Effector CD8-positive, alpha-beta T cell (primary cell): Measurements from ENCODE around the gene USP2.

Experiments
- DNase-seq: peaks from one replicate; lab custom pipeline; 2025; lab: John Stamatoyannopoulos, UW

USP2 gene

DNA sequence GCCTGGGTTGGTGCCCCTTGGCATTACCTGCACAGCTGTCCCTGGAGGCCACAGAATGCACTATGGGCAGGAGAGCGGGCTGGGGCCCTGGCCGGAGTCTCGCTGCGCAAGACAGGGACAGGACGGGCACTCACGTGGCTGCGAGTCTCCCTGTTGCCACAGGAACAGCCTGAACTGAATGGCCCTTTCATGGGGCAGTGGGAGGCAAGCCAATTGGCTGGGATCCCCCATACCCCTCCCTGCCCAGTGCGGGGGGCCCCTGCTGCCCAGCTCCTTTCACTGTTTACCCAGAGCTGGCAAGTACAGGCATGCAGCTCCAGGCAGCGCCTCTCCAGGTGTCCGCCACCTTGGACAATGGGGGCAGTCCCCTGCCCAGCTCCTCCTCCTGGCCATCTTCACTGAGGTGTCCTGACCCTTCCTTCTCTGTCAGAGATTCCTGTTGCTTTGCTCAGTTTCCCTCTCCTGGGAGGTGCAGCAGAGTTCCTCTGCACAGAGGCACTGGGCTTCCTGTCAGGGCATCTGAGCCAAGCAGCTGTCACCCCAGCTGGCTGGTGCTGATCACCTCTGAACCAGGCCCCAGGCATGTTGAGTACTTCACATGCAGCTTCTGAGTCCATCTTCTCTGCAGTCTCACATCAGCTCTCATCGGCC, 5.2 kb downstream of the USP2 start:
- DNase-seq = no peak

DNA sequence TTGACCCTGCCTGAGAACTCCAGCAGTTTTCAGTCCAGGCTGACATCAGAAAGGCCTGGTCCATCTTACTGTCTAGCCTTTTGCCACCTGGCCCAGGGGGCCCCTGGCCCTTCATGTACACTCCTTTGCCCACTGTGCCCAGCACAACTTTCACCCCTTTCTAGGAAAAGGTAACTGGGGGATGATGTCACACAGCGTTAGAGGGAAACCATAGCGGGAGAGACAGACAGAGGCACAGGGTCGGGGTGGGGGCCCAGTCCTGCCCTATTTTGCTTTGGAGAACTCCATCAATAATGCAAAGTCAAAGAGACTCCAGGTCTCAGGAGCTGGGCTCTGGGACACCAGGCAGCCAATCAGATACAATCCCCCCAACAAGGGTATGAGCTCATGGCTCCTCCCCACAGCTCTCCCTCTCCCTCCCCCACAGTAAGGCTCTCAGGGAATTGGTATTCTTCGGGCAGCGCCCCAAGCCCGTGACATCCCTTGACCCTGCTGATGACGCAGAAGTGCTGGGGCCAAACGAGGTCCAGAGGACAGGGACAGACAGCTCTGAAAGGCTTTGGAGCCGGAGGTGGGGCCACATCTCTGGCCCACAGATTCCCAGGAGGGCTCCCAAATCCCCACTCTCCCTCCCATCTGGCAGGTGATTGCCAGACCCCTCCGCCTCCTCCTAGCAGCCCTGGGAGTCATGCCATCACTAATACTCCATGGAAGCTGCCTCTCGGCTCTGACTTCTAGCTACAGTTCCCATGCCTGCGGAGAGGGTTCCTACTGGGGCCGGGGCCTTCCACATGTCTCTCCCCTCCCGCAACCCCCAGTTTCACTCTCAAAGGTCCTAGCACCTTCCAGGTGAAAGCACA, 5.9 kb downstream of the USP2 start:
- no peak for DNase-seq

GRCh38 chr11:119374632-119375336, 6.7 kb downstream of the USP2 start:
- no peak for DNase-seq

DNA sequence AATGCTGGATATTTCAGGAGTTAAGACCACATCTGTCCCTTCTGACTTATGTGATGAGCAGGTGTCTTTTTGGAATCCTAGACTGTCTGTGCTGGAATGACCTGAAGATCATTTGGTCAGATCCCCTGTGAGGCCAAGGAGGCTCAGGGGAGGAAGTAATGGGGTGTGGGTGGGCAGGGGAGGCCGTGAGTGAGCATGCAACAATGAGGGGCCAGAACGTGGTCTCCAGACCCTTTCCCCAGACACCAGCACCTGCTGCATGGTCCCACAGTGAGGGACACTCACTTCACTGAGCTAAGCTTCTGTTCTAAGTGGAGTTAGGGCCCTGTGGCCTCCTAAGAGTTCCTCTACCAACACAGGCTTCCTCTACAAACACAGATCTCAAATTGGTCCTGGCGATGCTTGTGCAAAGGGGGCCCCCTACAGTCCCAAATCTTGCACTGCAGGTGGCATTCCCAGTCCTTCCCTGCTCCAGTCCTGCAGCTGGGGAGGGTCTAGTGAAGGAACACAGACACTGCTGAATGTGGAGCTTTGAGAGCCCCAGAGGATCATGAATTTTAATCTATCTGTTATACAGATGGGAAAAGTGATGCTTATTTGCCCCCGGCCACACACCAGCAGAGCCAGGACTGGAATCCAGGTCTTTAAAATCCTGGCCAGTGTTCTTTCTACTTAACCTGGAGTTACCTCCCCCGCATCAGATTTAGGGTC, 7.4 kb downstream of the USP2 start:
- peak; percentile 15 for DNase-seq

DNA sequence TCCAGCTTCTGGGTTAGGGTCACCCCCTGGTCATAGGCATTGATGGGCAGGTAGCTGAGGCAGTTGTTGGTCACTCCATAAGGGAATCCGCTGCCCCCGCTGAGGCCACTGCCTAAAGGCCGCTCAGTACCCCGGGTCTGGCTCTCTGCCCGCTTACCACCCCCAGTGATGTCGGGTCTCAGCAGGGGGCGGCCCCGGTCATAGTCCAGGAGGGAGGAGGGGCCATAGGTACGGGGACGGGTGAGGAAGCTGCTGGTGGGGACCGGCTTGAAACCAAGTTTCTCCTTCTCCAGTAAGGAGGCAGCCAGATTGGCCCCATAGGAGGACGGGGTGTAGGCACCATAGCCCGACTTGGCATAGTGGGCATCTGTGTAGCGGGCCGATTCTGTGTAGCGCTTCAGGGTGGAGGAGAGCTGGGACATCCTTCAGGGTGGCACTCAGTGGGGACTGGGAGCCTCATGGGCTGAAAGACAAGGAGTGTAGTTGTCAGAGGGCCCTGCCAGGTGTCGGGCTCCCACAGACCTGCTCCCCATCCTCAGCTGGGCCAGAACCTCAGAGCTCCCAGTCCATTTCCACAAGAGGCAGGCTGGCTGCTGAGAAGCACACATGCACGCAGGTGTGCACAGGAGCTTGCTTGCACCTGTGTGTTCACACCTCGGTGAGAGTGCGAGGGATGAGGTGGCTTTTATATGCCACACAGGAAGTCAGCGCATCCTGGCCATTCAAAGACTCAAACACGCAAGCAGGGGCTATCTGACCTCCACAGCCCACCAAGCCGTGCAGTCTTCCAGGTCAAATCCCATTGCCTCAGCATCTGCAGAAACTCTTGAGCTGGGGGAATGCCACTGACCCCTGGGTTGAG, 8.2 kb downstream of the USP2 start:
- no peak for DNase-seq

- DNase-seq = no peak
Measured at GRCh38 chr11:119372260-119373058, 9.0 kb downstream of the USP2 start.

- no peak for DNase-seq
Measured at GRCh38 chr11:119371778-119372182, 9.7 kb downstream of the USP2 start.

- DNase-seq = no peak
Measured at GRCh38 chr11:119371067-119371601, 10.4 kb downstream of the USP2 start.

- DNase-seq = no peak
Measured at GRCh38 chr11:119370486-119371046, 10.9 kb downstream of the USP2 start.

DNA sequence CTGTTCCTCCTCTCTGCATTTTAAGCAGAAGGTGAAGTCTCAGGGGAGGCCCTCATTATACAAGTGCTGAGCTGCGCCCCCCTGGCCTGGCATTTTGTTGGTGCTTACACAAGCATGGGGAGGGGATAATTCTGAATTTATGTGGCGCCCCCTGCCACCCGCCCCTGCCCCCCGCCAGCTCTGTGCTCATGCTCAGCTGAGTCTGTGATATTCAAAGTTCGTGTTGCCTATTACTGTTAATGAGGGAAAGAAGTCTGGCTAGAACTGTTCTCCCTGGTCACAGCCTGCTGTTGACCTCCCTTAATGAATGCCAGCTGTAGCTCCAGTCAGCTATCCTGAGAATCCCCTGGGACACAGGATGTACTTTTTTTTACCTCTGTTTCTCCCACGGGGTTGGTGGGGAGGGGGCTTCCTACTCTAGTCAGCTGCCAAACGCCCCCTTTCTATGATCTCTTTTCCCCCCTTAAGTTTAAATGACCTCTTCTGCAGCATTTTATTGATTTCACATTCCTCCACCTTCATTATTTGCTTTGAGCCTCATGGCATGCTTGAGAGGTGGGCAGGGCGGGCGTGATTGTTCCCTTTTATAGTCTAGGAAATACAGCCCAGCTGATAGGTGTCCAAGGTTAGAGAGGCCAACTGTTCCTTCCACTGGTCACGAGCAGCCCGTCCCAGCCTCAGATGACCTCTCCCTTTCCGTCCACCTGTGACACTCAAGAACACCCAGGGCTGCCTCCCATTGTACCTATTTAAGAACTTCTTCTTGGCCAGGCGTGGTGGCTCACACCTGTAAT, 12.2 kb downstream of the USP2 start:
- DNase-seq = no peak

GRCh38 chr11:119368121-119369034, 13.1 kb downstream of the USP2 start:
- no peak for DNase-seq

- no peak for DNase-seq
Measured at GRCh38 chr11:119367661-119368120, 13.8 kb downstream of the USP2 start.

DNA sequence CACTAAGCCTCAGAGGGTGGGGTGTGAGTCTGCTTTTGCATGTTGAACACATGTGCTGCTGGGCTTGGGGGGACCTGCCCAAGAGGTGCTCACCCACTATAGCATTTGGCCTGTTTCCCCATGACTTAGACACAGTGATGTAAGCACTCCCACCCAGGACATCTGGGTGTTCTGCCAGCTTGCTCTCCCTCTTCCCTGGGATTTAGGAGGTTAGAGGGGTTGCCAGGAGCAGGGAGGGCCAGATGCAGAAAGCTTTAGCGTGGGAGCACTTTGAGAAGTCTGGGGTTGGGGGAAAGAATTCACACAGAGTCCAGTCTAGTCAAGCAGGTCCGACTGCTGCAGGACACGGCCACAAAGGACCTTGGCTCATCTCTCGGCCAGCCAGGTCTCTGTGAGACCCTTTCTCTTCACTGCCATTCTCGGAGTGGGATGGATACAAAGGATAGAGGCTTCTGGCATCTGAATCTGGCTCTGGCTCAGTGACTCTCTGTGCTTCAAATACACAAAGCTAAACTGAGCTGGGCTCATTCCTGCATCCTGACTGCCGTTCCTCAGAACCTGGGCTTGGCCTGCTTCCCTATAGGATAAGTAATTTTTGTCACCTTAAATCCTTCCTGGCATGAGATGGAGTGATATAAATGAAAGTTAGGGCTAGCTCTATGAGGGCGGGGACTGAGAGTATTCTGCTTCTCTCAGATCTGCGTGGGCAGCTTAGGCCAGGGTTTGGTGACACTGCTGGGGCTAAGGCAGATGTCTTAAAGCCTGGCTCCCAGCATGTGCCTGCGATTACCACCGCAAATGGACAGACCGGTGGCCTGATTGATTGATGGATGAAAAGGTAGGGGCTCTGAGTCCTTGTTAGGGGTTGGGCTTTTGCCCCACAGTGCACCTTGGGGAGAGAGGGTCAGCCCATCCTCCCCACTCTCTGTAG, 14.5 kb downstream of the USP2 start:
- DNase-seq = no peak

GRCh38 chr11:119365071-119365591, 16.4 kb downstream of the USP2 start:
- no peak for DNase-seq

GRCh38 chr11:119363851-119364590, 17.5 kb downstream of the USP2 start:
- peak; percentile 46 for DNase-seq
